Neutrophil (primary cell): ENCODE measurements around the gene MYO1H.
A peak's percentile ranks its signal among the peaks of the same experiment; 100 is the strongest.

Experiments used
- H3K27ac ChIP-seq: fragments of 200-600 bp; sonication (generic); 2 replicates; pipeline ENCODE4 v1.5.1; 2016; ENCODE audit warnings: mild to moderate bottlenecking, moderate library complexity
- H3K27me3 ChIP-seq: fragments of 200-600 bp; sonication (generic); 2 replicates; pipeline ENCODE4 v1.6.0; 2016; ENCODE audit warnings: mild to moderate bottlenecking
- H3K36me3 ChIP-seq: fragments of 200-600 bp; sonication (generic); 2 replicates; pipeline ENCODE4 v1.5.1; 2017
- H3K4me1 ChIP-seq, 2 experiments: fragments of 200-600 bp in 1 of 2; sonication (generic) in 1 of 2; 1 replicate in 1 of 2; 2 replicates in 1 of 2; pipeline versions ENCODE4 v1.5.1 to v1.6.1; 2013 to 2016; ENCODE audit warnings: low read depth in 1 of 2, low read length in 1 of 2, mild to moderate bottlenecking in 1 of 2, moderate library complexity in 1 of 2; ENCODE audit not compliant: control insufficient read depth in 1 of 2, insufficient read depth in 1 of 2
- H3K4me3 ChIP-seq, 2 experiments: fragments of 200-600 bp in 1 of 2; sonication (generic) in 1 of 2; 1 replicate in 1 of 2; 2 replicates in 1 of 2; pipeline ENCODE4 v1.5.1; 2013 to 2016; ENCODE audit warnings: low read depth in 1 of 2, low read length in 1 of 2, mild to moderate bottlenecking in 1 of 2, moderate library complexity in 1 of 2
- H3K9me3 ChIP-seq: fragments of 200-600 bp; sonication (generic); 2 replicates; pipeline ENCODE4 v1.5.1; 2016
- CTCF ChIP-seq: fragments of 200-600 bp; sonication (generic); IDR thresholded peaks from 2 replicates; pipeline ENCODE4 v1.5.1; 2016; ENCODE audit warnings: antibody characterized with exemption

MYO1H gene

GRCh38 chr12:109430244-109430643 lies 82.5 kb downstream of the MYO1H start:
- no peaks in the 10 kb centered on the region for H3K9me3 ChIP-seq
- TF ChIP-seq CTCF: no peak
- no peaks in the 10 kb centered on the region for H3K27me3 ChIP-seq
- no peaks in the 10 kb centered on the region for H3K4me1 ChIP-seq
- H3K27ac ChIP-seq: no peak overlapping the region
- no peaks in the 10 kb centered on the region for H3K36me3 ChIP-seq
- no peak overlapping the region for H3K4me3 ChIP-seq

GRCh38 chr12:109432431-109432830 lies 84.7 kb downstream of the MYO1H start:
- no peak overlapping the region for H3K4me3 ChIP-seq
- H3K36me3 ChIP-seq: no peaks in the 10 kb centered on the region
- TF ChIP-seq CTCF: no peak
- H3K27ac ChIP-seq: no peak overlapping the region
- H3K9me3 ChIP-seq: no peaks in the 10 kb centered on the region
- H3K27me3 ChIP-seq: no peaks in the 10 kb centered on the region
- H3K4me1 ChIP-seq: no peaks in the 10 kb centered on the region

GRCh38 chr12:109432842-109433304 lies 85.2 kb downstream of the MYO1H start:
- Histone ChIP-seq H3K4me1 (no peaks in the 10 kb centered on the region), H3K36me3 (no peaks in the 10 kb centered on the region), H3K9me3 (no peaks in the 10 kb centered on the region), H3K27ac (no peak overlapping the region), H3K4me3 (no peak overlapping the region), H3K27me3 (no peaks in the 10 kb centered on the region)
- TF ChIP-seq CTCF: peak; percentile 35

GRCh38 chr12:109433618-109434017 lies 85.9 kb downstream of the MYO1H start:
- Histone ChIP-seq H3K4me1 (no peaks in the 10 kb centered on the region), H3K4me3 (no peak overlapping the region), H3K36me3 (no peaks in the 10 kb centered on the region), H3K27ac (no peak overlapping the region), H3K9me3 (no peaks in the 10 kb centered on the region), H3K27me3 (no peaks in the 10 kb centered on the region)
- TF ChIP-seq CTCF: no peak

- H3K9me3 ChIP-seq: no peaks in the 10 kb centered on the region
- no peaks in the 10 kb centered on the region for H3K36me3 ChIP-seq
- no peaks in the 10 kb centered on the region for H3K27me3 ChIP-seq
- H3K27ac ChIP-seq: no peak overlapping the region
- no peak overlapping the region for H3K4me3 ChIP-seq
- no peak for TF ChIP-seq CTCF
- H3K4me1 ChIP-seq: no peaks in the 10 kb centered on the region
Measured at GRCh38 chr12:109434582-109434981, 86.9 kb downstream of the MYO1H start.
